A549 treated with CORT108297 at 1 μM for 4 hours (cell line): Measurements from ENCODE around the gene MCEMP1. TPM values are rescaled to one million over a fixed set of nuclear protein-coding genes. Genes with fewer than 3 reads are reported as not detected.

ENCODE experiments used
- total RNA-seq: library from RNA; stranded (reverse); fragments of 200-300 nt; extraction: Qiagen RNA extraction; gene quantifications from 5 replicates; pipeline ENCODE4 v1.2.3, GENCODE V29; 2022

The MCEMP1 gene
- not detected in 5 replicates for total RNA-seq

GRCh38 chr19:7676854-7677253, at the start of gene MCEMP1:
Gene MCEMP1 (plus strand): TSS chr19:7677090. CDS start chr19:7677121, 31 bp downstream.

GRCh38 chr19:7629347-7630054, 47.4 kb upstream of the MCEMP1 start, which contains the start of the genes PET100 and XAB2:
Gene PET100 (plus strand): TSS chr19:7629793. CDS start chr19:7629834, 41 bp downstream.
Gene XAB2 (minus strand): TSS chr19:7629545. CDS start chr19:7629527, 18 bp downstream.

GRCh38 chr19:7633698-7634097, 43.2 kb upstream of the MCEMP1 start, which contains the start of gene PCP2:
Gene PCP2 (minus strand): TSS chr19:7633719. CDS start chr19:7633457, 262 bp downstream.

GRCh38 chr19:7636691-7637373, 40.1 kb upstream of the MCEMP1 start, which contains the start of gene STXBP2:
Gene STXBP2 (plus strand): TSS chr19:7637110. CDS start chr19:7637150, 40 bp downstream.

GRCh38 chr19:7668842-7669241, 8.0 kb upstream of the MCEMP1 start, which contains the start of gene RETN:
Gene RETN (plus strand): TSS chr19:7669049. CDS start chr19:7669327, 278 bp downstream.

GRCh38 chr19:7680606-7681339, 3.9 kb downstream of the MCEMP1 start, which contains the start of gene TRAPPC5:
Gene TRAPPC5 (plus strand): TSS chr19:7680833. CDS start chr19:7682254, 1,421 bp downstream.

GRCh38 chr19:7701654-7702457, 25.0 kb downstream of the MCEMP1 start, which contains the start of gene FCER2:
Gene FCER2 (minus strand): TSS chr19:7702131. CDS start chr19:7699760, 2,371 bp downstream.

Other genes starting within 250 kb of the MCEMP1 start
- 1.3 to 2.6 TPM (median 2.1 TPM) in 5 replicates for gene PEX11G, start 188.1 kb upstream of the MCEMP1 start, total RNA-seq
- 17.1 to 19.2 TPM (median 18.1 TPM) in 5 replicates for gene ZNF358, start 161.0 kb upstream of the MCEMP1 start, total RNA-seq
- 9.7 to 13.4 TPM (median 12.8 TPM) in 5 replicates for gene MCOLN1, start 154.5 kb upstream of the MCEMP1 start, total RNA-seq
- 27.9 to 37.9 TPM (median 34.0 TPM) in 5 replicates for gene PNPLA6, start 141.4 kb upstream of the MCEMP1 start, total RNA-seq
- gene CAMSAP3, start 81.2 kb upstream of the MCEMP1 start, total RNA-seq: 3.1 to 5.6 TPM (median 4.4 TPM) in 5 replicates
- gene XAB2, start 47.5 kb upstream of the MCEMP1 start, total RNA-seq: 21.3 to 29.6 TPM (median 29.3 TPM) in 5 replicates
- 51.2 to 68.8 TPM (median 52.9 TPM) in 5 replicates for gene PET100, start 47.3 kb upstream of the MCEMP1 start, total RNA-seq
- 0.22 to 0.26 TPM in 2 of 5 replicates, not detected in the others for gene PCP2, start 43.4 kb upstream of the MCEMP1 start, total RNA-seq
- 32.2 to 44.6 TPM (median 42.6 TPM) in 5 replicates for gene STXBP2, start 40.0 kb upstream of the MCEMP1 start, total RNA-seq
- gene RETN, start 8.0 kb upstream of the MCEMP1 start, total RNA-seq: not detected in 5 replicates
- 43.7 to 109 TPM (median 104 TPM) in 5 replicates for gene TRAPPC5, start 3.7 kb downstream of the MCEMP1 start, total RNA-seq
- not detected in 5 replicates for gene FCER2, start 25.0 kb downstream of the MCEMP1 start, total RNA-seq
- not detected in 5 replicates for gene CLEC4G, start 55.0 kb downstream of the MCEMP1 start, total RNA-seq
- gene CD209, start 70.4 kb downstream of the MCEMP1 start, total RNA-seq: not detected in 5 replicates
- not detected in 5 replicates for gene CLEC4M, start 86.2 kb downstream of the MCEMP1 start, total RNA-seq
- 1.2 to 2.1 TPM (median 1.6 TPM) in 5 replicates for gene EVI5L, start 153.1 kb downstream of the MCEMP1 start, total RNA-seq
- 0.22 to 0.48 TPM (median 0.37 TPM) in 5 replicates for gene PRR36, start 197.3 kb downstream of the MCEMP1 start, total RNA-seq
- gene LRRC8E, start 211.4 kb downstream of the MCEMP1 start, total RNA-seq: 4.9 to 7.9 TPM (median 6.4 TPM) in 5 replicates
- gene MAP2K7, start 226.8 kb downstream of the MCEMP1 start, total RNA-seq: 12.3 to 18.3 TPM (median 17.0 TPM) in 5 replicates
- gene TGFBR3L, start 237.7 kb downstream of the MCEMP1 start, total RNA-seq: 0.73 to 2.3 TPM (median 2.1 TPM) in 5 replicates
- 20.5 to 32.0 TPM (median 30.8 TPM) in 5 replicates for gene SNAPC2, start 243.2 kb downstream of the MCEMP1 start, total RNA-seq
- 8.5 to 24.3 TPM (median 22.2 TPM) in 5 replicates for gene CTXN1, start 249.0 kb downstream of the MCEMP1 start, total RNA-seq